DND-41 (cell line): ENCODE data around the gene FIG4.

Experiments used
- ATAC-seq: fragments of 200-7000 bp; cut with Tn5 transposase; 3 replicates; pipeline ENCODE4 v1.9.1; 2021; ENCODE audit warnings: low read depth; ENCODE audit not compliant: insufficient read depth
- DNase-seq: peaks from one replicate; pipeline ENCODE4 v3.0.0-alpha.2; 2020
- H2AFZ ChIP-seq: 2 replicates; pipeline ENCODE4 v1.6.0; 2012; ENCODE audit warnings: low read depth, low read length
- H3K27ac ChIP-seq: 2 replicates; pipeline ENCODE4 v1.5.1; 2012; ENCODE audit warnings: low read length, inconsistent platforms
- H3K27me3 ChIP-seq: fragments of 200-600 bp; sonication (generic); 2 replicates; pipeline ENCODE4 v1.6.0; 2012; ENCODE audit warnings: low read length, mild to moderate bottlenecking, inconsistent platforms; ENCODE audit not compliant: insufficient read depth, poor library complexity
- H3K36me3 ChIP-seq: 2 replicates; pipeline ENCODE4 v1.5.1; 2012; ENCODE audit warnings: low read length, inconsistent platforms; ENCODE audit not compliant: insufficient read depth
- H3K4me1 ChIP-seq: 2 replicates; pipeline ENCODE4 v1.5.1; 2012; ENCODE audit warnings: mild to moderate bottlenecking, low read length; ENCODE audit not compliant: insufficient read depth
- H3K4me2 ChIP-seq: 2 replicates; pipeline ENCODE4 v1.6.0; 2012; ENCODE audit warnings: mild to moderate bottlenecking, moderate library complexity, low read length, inconsistent platforms; ENCODE audit not compliant: insufficient read depth
- H3K4me3 ChIP-seq, 2 experiments: fragments of 200-600 bp in 1 of 2; shearing (Covaris generic) in 1 of 2; 2 replicates each; pipeline ENCODE4 v1.5.1; 2012 to 2016; ENCODE audit warnings: inconsistent platforms in 2 of 2, low read length in 2 of 2, mild to moderate bottlenecking in 2 of 2, low read depth in 1 of 2, moderate library complexity in 1 of 2
- H3K79me2 ChIP-seq: 2 replicates; pipeline ENCODE4 v1.6.0; 2012; ENCODE audit warnings: low read length, inconsistent platforms; ENCODE audit not compliant: insufficient read depth
- H3K9ac ChIP-seq: 2 replicates; pipeline ENCODE4 v1.6.0; 2012; ENCODE audit warnings: low read depth, mild to moderate bottlenecking, inconsistent platforms, low read length, moderate library complexity
- H3K9me3 ChIP-seq: 2 replicates; pipeline ENCODE4 v1.5.1; 2012; ENCODE audit warnings: low read length, moderate library complexity, mild to moderate bottlenecking, inconsistent platforms; ENCODE audit not compliant: insufficient read depth, severe bottlenecking
- H4K20me1 ChIP-seq: 2 replicates; pipeline ENCODE4 v1.6.0; 2012; ENCODE audit warnings: low read length; ENCODE audit not compliant: insufficient read depth
- EZH2 ChIP-seq: IDR thresholded peaks from 3 replicates; pipeline ENCODE4 v1.6.1; 2012; ENCODE audit warnings: borderline replicate concordance, low read depth, mild to moderate bottlenecking, moderate library complexity, low read length, inconsistent platforms; ENCODE audit not compliant: severe bottlenecking
- TF ChIP-seq, protein P1 (sequence below): IDR thresholded peaks from 2 replicates; pipeline ENCODE4 v1.5.1; 2012; ENCODE audit warnings: borderline replicate concordance, low read length, moderate library complexity, mild to moderate bottlenecking; ENCODE audit not compliant: poor library complexity, severe bottlenecking; ENCODE audit errors: extremely low read depth

The FIG4 gene

DNA sequence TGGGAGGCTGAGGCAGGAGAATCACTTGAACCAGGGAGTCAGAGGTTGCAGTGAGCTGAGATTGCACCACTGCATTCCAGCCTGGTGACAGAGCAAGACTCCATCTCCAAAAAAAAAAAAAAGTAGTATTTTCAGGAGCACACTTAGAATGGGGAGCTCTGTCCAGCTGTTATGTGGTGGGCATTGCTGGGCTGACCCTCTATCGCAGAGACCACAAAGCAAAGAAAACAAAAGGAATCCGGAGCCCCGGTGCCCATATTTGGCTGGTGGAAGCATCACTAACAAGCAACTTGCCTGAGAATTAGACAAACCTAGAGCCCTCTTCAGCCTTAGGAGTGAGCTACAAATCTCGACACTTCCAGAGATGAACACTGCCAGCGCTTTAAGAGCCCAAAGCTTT, 149.7 kb downstream of the FIG4 start:
- no peak for DNase-seq
- no peak for TF ChIP-seq EZH2
- TF ChIP-seq, protein P1, sequence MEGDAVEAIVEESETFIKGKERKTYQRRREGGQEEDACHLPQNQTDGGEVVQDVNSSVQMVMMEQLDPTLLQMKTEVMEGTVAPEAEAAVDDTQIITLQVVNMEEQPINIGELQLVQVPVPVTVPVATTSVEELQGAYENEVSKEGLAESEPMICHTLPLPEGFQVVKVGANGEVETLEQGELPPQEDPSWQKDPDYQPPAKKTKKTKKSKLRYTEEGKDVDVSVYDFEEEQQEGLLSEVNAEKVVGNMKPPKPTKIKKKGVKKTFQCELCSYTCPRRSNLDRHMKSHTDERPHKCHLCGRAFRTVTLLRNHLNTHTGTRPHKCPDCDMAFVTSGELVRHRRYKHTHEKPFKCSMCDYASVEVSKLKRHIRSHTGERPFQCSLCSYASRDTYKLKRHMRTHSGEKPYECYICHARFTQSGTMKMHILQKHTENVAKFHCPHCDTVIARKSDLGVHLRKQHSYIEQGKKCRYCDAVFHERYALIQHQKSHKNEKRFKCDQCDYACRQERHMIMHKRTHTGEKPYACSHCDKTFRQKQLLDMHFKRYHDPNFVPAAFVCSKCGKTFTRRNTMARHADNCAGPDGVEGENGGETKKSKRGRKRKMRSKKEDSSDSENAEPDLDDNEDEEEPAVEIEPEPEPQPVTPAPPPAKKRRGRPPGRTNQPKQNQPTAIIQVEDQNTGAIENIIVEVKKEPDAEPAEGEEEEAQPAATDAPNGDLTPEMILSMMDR = no peak
- Histone ChIP-seq H3K4me2 (no peak overlapping the region), H3K27me3 (no peaks in the 10 kb centered on the region), H3K36me3 (no peaks in the 10 kb centered on the region), H3K4me1 (no peaks in the 10 kb centered on the region), H3K27ac (no peak overlapping the region), H3K9me3 (no peaks in the 10 kb centered on the region), H2AFZ (no peak overlapping the region), H4K20me1 (no peaks in the 10 kb centered on the region), H3K9ac (no peak overlapping the region), H3K79me2 (no peaks in the 10 kb centered on the region), H3K4me3 (no peak overlapping the region)
- ATAC-seq = no peak

DNA sequence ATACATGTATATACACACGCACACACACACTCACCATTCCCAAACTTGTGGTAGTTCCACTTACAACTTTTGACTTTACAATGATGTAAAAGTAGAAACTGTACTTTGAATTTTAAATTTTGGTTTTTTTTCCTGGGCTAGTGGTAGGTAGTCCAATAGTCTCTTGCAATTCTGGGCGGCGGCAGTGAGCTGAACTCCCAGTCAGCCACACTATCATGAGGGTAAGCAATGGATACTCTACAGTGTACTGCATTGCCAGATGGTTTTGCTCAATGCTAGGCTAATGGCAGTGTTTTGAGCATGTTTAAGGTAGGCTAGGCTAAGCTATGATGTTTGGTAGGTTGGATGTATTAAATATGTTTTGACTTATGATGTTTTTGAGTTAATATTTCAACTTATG, 150.8 kb downstream of the FIG4 start:
- Histone ChIP-seq H3K27ac (no peak overlapping the region), H3K4me1 (no peaks in the 10 kb centered on the region), H3K9me3 (no peaks in the 10 kb centered on the region), H3K4me2 (no peak overlapping the region), H3K27me3 (no peaks in the 10 kb centered on the region), H3K36me3 (no peaks in the 10 kb centered on the region), H3K79me2 (no peaks in the 10 kb centered on the region), H4K20me1 (no peaks in the 10 kb centered on the region), H3K9ac (no peak overlapping the region), H3K4me3 (no peak overlapping the region), H2AFZ (no peak overlapping the region)
- DNase-seq (no peak), ATAC-seq (no peak)
- no peak for TF ChIP-seq EZH2
- TF ChIP-seq, protein P1 = no peak

DNA sequence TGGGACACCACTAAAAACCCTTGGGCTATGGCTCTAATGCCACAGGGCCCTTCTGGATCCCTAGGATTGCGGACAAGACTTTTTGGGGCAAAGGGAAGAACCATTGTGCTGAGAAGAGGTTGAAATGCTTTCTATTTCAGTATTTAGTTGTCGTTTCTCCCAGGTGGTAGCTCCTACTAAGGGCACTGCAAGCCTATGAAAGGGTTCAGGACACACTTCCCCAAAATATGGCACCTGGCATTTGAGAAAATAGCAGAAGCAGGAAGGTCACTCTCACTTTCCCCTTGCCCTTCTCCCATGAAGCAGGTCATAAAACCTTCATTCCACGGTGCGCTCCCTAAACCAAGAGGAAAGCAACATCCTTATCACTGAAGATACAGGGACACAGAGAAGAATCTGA, 161.6 kb downstream of the FIG4 start:
- Histone ChIP-seq H3K4me2 (no peak overlapping the region), H3K36me3 (no peaks in the 10 kb centered on the region), H4K20me1 (no peaks in the 10 kb centered on the region)

More for the DNA sequence above, 161.6 kb downstream of the FIG4 start:
- Histone ChIP-seq H3K9ac (no peak overlapping the region), H3K79me2 (no peaks in the 10 kb centered on the region), H3K27ac (no peak overlapping the region), H3K9me3 (no peaks in the 10 kb centered on the region), H3K4me3 (no peak overlapping the region), H3K27me3 (no peaks in the 10 kb centered on the region), H3K4me1 (no peaks in the 10 kb centered on the region), H2AFZ (no peak overlapping the region)
- DNase-seq (no peak), ATAC-seq (no peak)
- TF ChIP-seq, protein P1 = no peak
